HCT116 (cell line): ENCODE measurements around the gene ZNF532. TPM values are rescaled to one million over a fixed set of nuclear protein-coding genes. Genes with fewer than 3 reads are reported as not detected.

Experiments used
- ATAC-seq: fragments of 200-7000 bp; cut with Tn5 transposase; 2 replicates; pipeline ENCODE4 v1.9.1; 2020; ENCODE audit warnings: mild to moderate bottlenecking, moderate library complexity
- BruUV-seq: library from RNA; stranded (reverse); fragments of 400-500 nt; replicated peaks from 2 replicates; lab custom pipeline; 2021; lab: Mats Ljungman, UMichigan
- CTCF ChIA-PET: fragments of 300-600 bp; sonication (Branson Sonifier 250); formaldehyde crosslinking; loops from one replicate; lab custom pipeline; 2021; ENCODE audit warnings: antibody characterized with exemption; lab: Charles Lee
- POLR2A ChIA-PET: fragments of 300-600, 350-600 bp; sonication (Branson Sonifier 250); formaldehyde crosslinking; loops from one replicate; lab custom pipeline; 2021; ENCODE audit warnings: antibody characterized with exemption; lab: Charles Lee
- RAD21 ChIA-PET, 2 experiments: fragments of 300-600 bp; sonication (Branson Sonifier 250); formaldehyde crosslinking; loops; one replicate each; lab custom pipeline; 2023; ENCODE audit warnings: low total read pairs in 2 of 2; ENCODE audit not compliant: uncharacterized antibody in 2 of 2, unreplicated experiment in 2 of 2, low non-redundant PET in 1 of 2; lab: Charles Lee
- DNase-seq: peaks from one replicate; pipeline ENCODE4 v3.0.0-alpha.2; 2010; ENCODE audit warnings: low read depth, low spot score
- H2AFZ ChIP-seq: fragments of 200-600 bp; shearing (Covaris generic), sonication (generic); 2 replicates; pipeline ENCODE4 v1.6.1; 2017; ENCODE audit warnings: low read depth, mixed run types, mixed read lengths, antibody characterized with exemption, low read length; ENCODE audit not compliant: poor library complexity, severe bottlenecking
- H3K27ac ChIP-seq: 2 replicates; pipeline ENCODE4 v1.5.1; 2012; ENCODE audit warnings: low read depth, low read length
- H3K27me3 ChIP-seq: fragments of 200-600 bp; sonication (generic); 2 replicates; pipeline ENCODE4 v1.6.1; 2016; ENCODE audit warnings: mixed run types, low read length, mixed read lengths; ENCODE audit not compliant: insufficient read depth
- H3K36me3 ChIP-seq, 2 experiments: fragments of 200-500 bp in 1 of 2; fragments of 200-600 bp in 1 of 2; sonication (Bioruptor generic) in 1 of 2; sonication (generic) in 1 of 2; 2 replicates each; pipeline versions ENCODE4 v1.5.1 to v1.6.1; 2014 to 2016; ENCODE audit warnings: low read length in 2 of 2, inconsistent platforms in 1 of 2, mixed read lengths in 1 of 2, mixed run types in 1 of 2; ENCODE audit not compliant: insufficient read depth in 2 of 2, control insufficient read depth in 1 of 2
- H3K4me1 ChIP-seq, 2 experiments: fragments of 200-600 bp in 1 of 2; sonication (generic) in 1 of 2; 2 replicates each; pipeline versions ENCODE4 v1.5.1 to v1.6.1; 2012 to 2017; ENCODE audit warnings: low read length in 2 of 2, inconsistent platforms in 1 of 2, mild to moderate bottlenecking in 1 of 2, mixed read lengths in 1 of 2, mixed run types in 1 of 2, moderate library complexity in 1 of 2; ENCODE audit not compliant: insufficient read depth in 2 of 2, control insufficient read depth in 1 of 2
- H3K4me2 ChIP-seq: fragments of 200-600 bp; sonication (generic); 2 replicates; pipeline ENCODE4 v1.6.1; 2017; ENCODE audit warnings: mixed run types, low read length, mixed read lengths
- H3K4me3 ChIP-seq, 2 experiments: fragments of 200-600 bp in 1 of 2; sonication (generic) in 1 of 2; replicated peaks in 1 of 2; 2 replicates each; pipeline ENCODE4 v1.5.1; 2011 to 2016; ENCODE audit warnings: low read length in 2 of 2, control low read depth in 1 of 2, low read depth in 1 of 2, mild to moderate bottlenecking in 1 of 2, mixed read lengths in 1 of 2, mixed run types in 1 of 2
- H3K79me2 ChIP-seq: fragments of 200-600 bp; sonication (generic); 2 replicates; pipeline ENCODE4 v1.6.1; 2017; ENCODE audit warnings: mild to moderate bottlenecking, mixed run types, low read length, moderate library complexity, mixed read lengths; ENCODE audit not compliant: insufficient read depth
- H3K9ac ChIP-seq: fragments of 200-600 bp; sonication (generic); 2 replicates; pipeline ENCODE4 v1.6.1; 2016; ENCODE audit warnings: low read length, mixed read lengths
- H3K9me2 ChIP-seq: fragments of 200-600 bp; sonication (generic), shearing (Covaris generic); 2 replicates; pipeline ENCODE4 v1.6.1; 2017; ENCODE audit warnings: mixed run types, mild to moderate bottlenecking, moderate library complexity; ENCODE audit not compliant: insufficient read depth
- H3K9me3 ChIP-seq, 2 experiments: fragments of 200-500 bp in 1 of 2; fragments of 200-600 bp in 1 of 2; sonication (Bioruptor generic) in 1 of 2; sonication (generic) in 1 of 2; 2 replicates each; pipeline ENCODE4 v1.6.1; 2014 to 2017; ENCODE audit warnings: low read length in 2 of 2, mixed read lengths in 2 of 2, inconsistent platforms in 1 of 2, low read depth in 1 of 2, mild to moderate bottlenecking in 1 of 2, mixed run types in 1 of 2, moderate library complexity in 1 of 2; ENCODE audit not compliant: control insufficient read depth in 1 of 2, insufficient read depth in 1 of 2
- H4K20me1 ChIP-seq: fragments of 200-600 bp; sonication (generic), shearing (Covaris generic); 2 replicates; pipeline ENCODE4 v1.6.1; 2017; ENCODE audit warnings: mixed run types, mild to moderate bottlenecking, moderate library complexity; ENCODE audit not compliant: insufficient read depth
- EZH2phosphoT487 ChIP-seq: fragments of 200-600 bp; IDR thresholded peaks from 2 replicates; pipeline ENCODE4 v1.6.1; 2018; ENCODE audit warnings: antibody characterized with exemption, borderline replicate concordance
- REST ChIP-seq: IDR thresholded peaks from 2 replicates; pipeline ENCODE4 v1.6.1; 2012; ENCODE audit warnings: low read depth
- SIN3A ChIP-seq: IDR thresholded peaks from 2 replicates; pipeline ENCODE4 v1.6.1; 2012; ENCODE audit warnings: low read depth
- SRF ChIP-seq: IDR thresholded peaks from 2 replicates; pipeline ENCODE4 v1.6.1; 2012; ENCODE audit warnings: low read depth
- TCF7L2 ChIP-seq: IDR thresholded peaks from 2 replicates; pipeline ENCODE4 v1.7.0; 2011; ENCODE audit warnings: borderline replicate concordance, inconsistent platforms; ENCODE audit not compliant: insufficient read depth, insufficient read length; ENCODE audit errors: extremely low read depth
- ZFX ChIP-seq: fragments of 450-650 bp; IDR thresholded peaks from 2 replicates; pipeline ENCODE4 v1.6.1; 2017
- ZNF274 ChIP-seq: fragments of 200-500 bp; sonication (Bioruptor generic); IDR thresholded peaks from 2 replicates; pipeline ENCODE4 v1.6.1; 2014; ENCODE audit warnings: mild to moderate bottlenecking, low read depth, low read length, inconsistent platforms
- intact Hi-C: fragments of 100-400 bp; cut with micrococcal nuclease; formaldehyde crosslinking; loops from 2 replicates; pipeline ENCODE4 v1.10.0; 2022
- total RNA-seq: library from RNA; stranded (reverse); gene quantifications from one replicate; pipeline ENCODE4 v1.2.1, GENCODE V29; 2021; ENCODE audit not compliant: unreplicated experiment

ZNF532 gene
- total RNA-seq, 1 experiment from 2014 or later: 11.6 TPM

GRCh38 chr18:58960946-58961722, 96.5 kb downstream of the ZNF532 start:
- POLR2A ChIA-PET: no interaction called here
- CTCF ChIA-PET: interaction anchor here (1.0 kb wide), 1 partner anchor 10 kb away, joined by 3 read pairs; no protein-coding TSS in a partner anchor
- BruUV-seq: no TSS peak

More at GRCh38 chr18:58960946-58961722, 96.5 kb downstream of the ZNF532 start:
- Histone ChIP-seq H3K9ac (no peak overlapping the region), H3K4me2 (no peak overlapping the region), H3K36me3 (no peaks in the 10 kb centered on the region), H3K27ac (no peak overlapping the region), H3K9me2 (no peaks in the 10 kb centered on the region), H3K27me3 (no peaks in the 10 kb centered on the region), H3K4me1 (peaks cover 0 to 5% of the 10 kb centered on the region in 2 experiments; a peak in 2 of 4 replicates), H2AFZ (no peak overlapping the region), H3K79me2 (no peaks in the 10 kb centered on the region), H4K20me1 (no peaks in the 10 kb centered on the region), H3K4me3 (no peak overlapping the region), H3K9me3 (no peaks in the 10 kb centered on the region)
- no peak for TF ChIP-seq SIN3A
- TF ChIP-seq SRF: no peak
- no peak for TF ChIP-seq EZH2phosphoT487
- no peak for TF ChIP-seq ZFX
- TF ChIP-seq REST: no peak
- TF ChIP-seq TCF7L2: no peak
- no peak for TF ChIP-seq ZNF274
- ATAC-seq: no peak
- DNase-seq: no peak
- RAD21 ChIA-PET: no interaction called here
- intact Hi-C loops: no loop called here
